GM18499 (cell line): ENCODE results near the gene NECTIN4.
A peak's percentile ranks its signal among the peaks of the same experiment; 100 is the strongest.

Experiments
- ATAC-seq: cut with Tn5 transposase; IDR thresholded peaks from one replicate; pipeline ENCODE4 v1.9.1; 2021; ENCODE audit warnings: moderate number of reproducible peaks; ENCODE audit not compliant: insufficient read depth, unreplicated experiment

Gene NECTIN4

GRCh38 chr1:161113915-161114314 lies 24.6 kb upstream of the NECTIN4 start:
- ATAC-seq, result no peak

GRCh38 chr1:161111527-161111926 lies 22.2 kb upstream of the NECTIN4 start:
- no peak for ATAC-seq

- ATAC-seq, result no peak
Observed at GRCh38 chr1:161111117-161111516, 21.8 kb upstream of the NECTIN4 start.

- ATAC-seq, result no peak
Observed at GRCh38 chr1:161106431-161106830, 17.1 kb upstream of the NECTIN4 start.

- no peak for ATAC-seq
Observed at GRCh38 chr1:161100556-161100955, 11.2 kb upstream of the NECTIN4 start.

GRCh38 chr1:161099090-161099802 lies 9.9 kb upstream of the NECTIN4 start:
- ATAC-seq, result no peak

GRCh38 chr1:161098210-161099068 lies 9.1 kb upstream of the NECTIN4 start, which contains the start of gene KLHDC9:
TSS of gene KLHDC9 (plus strand) at chr1:161098361. CDS start at chr1:161098536, 175 bp downstream.
- peak; percentile 45 for ATAC-seq

GRCh38 chr1:161096530-161096929 lies 7.2 kb upstream of the NECTIN4 start:
- no peak for ATAC-seq

GRCh38 chr1:161096015-161096414 lies 6.7 kb upstream of the NECTIN4 start:
- ATAC-seq, result no peak

- no peak for ATAC-seq
Observed at GRCh38 chr1:161095230-161095629, 5.9 kb upstream of the NECTIN4 start.

GRCh38 chr1:161094481-161094880 lies 5.1 kb upstream of the NECTIN4 start:
- ATAC-seq, result no peak

GRCh38 chr1:161092621-161093028 lies 3.3 kb upstream of the NECTIN4 start:
- no peak for ATAC-seq

- ATAC-seq, result no peak
Observed at GRCh38 chr1:161091796-161092507, 2.6 kb upstream of the NECTIN4 start.

GRCh38 chr1:161091093-161091492 lies 1.7 kb upstream of the NECTIN4 start:
- ATAC-seq, result no peak

- ATAC-seq, result no peak
Observed at GRCh38 chr1:161090617-161091016, 1.3 kb upstream of the NECTIN4 start.

GRCh38 chr1:161089938-161090337 lies 580 bp upstream of the NECTIN4 start:
- ATAC-seq, result no peak

- ATAC-seq, result no peak
Observed at GRCh38 chr1:161088587-161089110, 709 bp downstream of the NECTIN4 start.

- no peak for ATAC-seq
Observed at GRCh38 chr1:161086457-161086856, 2.9 kb downstream of the NECTIN4 start.

- ATAC-seq, result no peak
Observed at GRCh38 chr1:161085165-161085564, 4.2 kb downstream of the NECTIN4 start.

- ATAC-seq, result no peak
Observed at GRCh38 chr1:161084597-161084988, 4.8 kb downstream of the NECTIN4 start.
